ENCODE results near the gene TUT4. TPM values are rescaled to one million over a fixed set of nuclear protein-coding genes. Genes with fewer than 3 reads are reported as not detected.

TUT4 gene
- total RNA-seq, 1 donor from 2014 or later = 139 TPM

DNA sequence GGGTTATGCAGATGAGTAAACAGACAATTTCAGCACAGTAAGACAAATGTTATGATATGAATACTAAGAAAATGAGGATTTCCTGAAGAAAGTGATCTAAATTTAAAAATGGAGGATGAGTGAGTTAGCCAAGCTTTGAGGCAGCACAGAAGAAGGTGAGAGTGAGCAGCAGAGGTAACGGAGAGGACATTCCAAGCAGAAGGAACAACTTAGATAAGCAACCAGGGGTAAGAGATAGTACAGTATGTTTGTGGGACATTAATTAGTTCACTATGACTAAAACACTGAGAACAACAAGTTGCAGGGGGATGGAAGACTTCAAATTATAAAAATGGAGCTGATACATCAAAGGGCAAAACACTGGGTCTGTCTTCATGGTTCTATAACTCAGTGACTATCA lies 125.7 kb downstream of the TUT4 start:
- Histone ChIP-seq H3K4me2 (no peak overlapping the region), H3K9me3 (ENCODE audit: low read depth) (no peaks in the 10 kb centered on the region), H3K79me2 (ENCODE audit: low read depth) (no peaks in the 10 kb centered on the region), H3K4me3 (no peak overlapping the region), H3K27ac (peak overlapping the region; percentile 71), H4K20me1 (ENCODE audit: low read depth) (no peaks in the 10 kb centered on the region), H3K27me3 (no peaks in the 10 kb centered on the region), H3K9ac (no peak overlapping the region), H3F3A (ENCODE audit: low read depth) (peaks cover 20% of the 10 kb centered on the region), H3K4me1 (peaks cover 11% of the 10 kb centered on the region), H2AFZ (replicated peaks) (no peak overlapping the region), H3K36me3 (peaks cover 15% of the 10 kb centered on the region)
- Mint-ChIP-seq H3K36me3 (peaks cover 24% of the 10 kb centered on the region), H3K4me1 (peaks cover 5% of the 10 kb centered on the region), H3K9me3 (no peaks in the 10 kb centered on the region), H3K27me3 (ENCODE audit: insufficient read depth, low read depth) (no peaks in the 10 kb centered on the region), H3K4me3 (no peak overlapping the region), H3K27ac (no peak overlapping the region)
- TF ChIP-seq EZH2 (IDR thresholded peaks at IDR 0.05) = no peak
- TF ChIP-seq EZH2phosphoT487 (IDR thresholded peaks at IDR 0.05) = no peak
- TF ChIP-seq, protein P1, sequence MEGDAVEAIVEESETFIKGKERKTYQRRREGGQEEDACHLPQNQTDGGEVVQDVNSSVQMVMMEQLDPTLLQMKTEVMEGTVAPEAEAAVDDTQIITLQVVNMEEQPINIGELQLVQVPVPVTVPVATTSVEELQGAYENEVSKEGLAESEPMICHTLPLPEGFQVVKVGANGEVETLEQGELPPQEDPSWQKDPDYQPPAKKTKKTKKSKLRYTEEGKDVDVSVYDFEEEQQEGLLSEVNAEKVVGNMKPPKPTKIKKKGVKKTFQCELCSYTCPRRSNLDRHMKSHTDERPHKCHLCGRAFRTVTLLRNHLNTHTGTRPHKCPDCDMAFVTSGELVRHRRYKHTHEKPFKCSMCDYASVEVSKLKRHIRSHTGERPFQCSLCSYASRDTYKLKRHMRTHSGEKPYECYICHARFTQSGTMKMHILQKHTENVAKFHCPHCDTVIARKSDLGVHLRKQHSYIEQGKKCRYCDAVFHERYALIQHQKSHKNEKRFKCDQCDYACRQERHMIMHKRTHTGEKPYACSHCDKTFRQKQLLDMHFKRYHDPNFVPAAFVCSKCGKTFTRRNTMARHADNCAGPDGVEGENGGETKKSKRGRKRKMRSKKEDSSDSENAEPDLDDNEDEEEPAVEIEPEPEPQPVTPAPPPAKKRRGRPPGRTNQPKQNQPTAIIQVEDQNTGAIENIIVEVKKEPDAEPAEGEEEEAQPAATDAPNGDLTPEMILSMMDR (IDR thresholded peaks at IDR 0.05) = no peak
- DNase-seq (ENCODE audit: low spot score) = no peak

DNA sequence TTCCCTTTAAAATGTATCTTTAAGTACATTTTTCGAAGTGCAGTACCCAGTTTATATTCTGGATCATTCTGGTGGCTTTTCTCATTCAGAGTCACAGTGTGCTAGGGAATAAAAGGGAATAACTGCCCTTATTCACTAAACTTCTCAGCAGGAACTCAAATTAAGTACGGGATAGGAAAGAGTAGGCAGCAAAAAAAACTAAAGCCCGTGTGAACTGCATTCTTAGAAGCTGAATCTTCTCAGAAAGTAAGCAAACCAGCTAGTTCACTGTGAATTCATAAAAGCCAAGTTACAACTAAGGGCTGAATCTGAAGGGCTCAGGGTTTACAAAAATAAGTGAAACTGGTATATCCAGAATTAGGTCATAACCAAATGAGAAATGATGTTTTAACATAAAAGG lies 126.5 kb downstream of the TUT4 start:
- Histone ChIP-seq H3K27ac (peak overlapping the region; percentile 71), H3K4me1 (peaks cover 11% of the 10 kb centered on the region), H3K9me3 (ENCODE audit: low read depth) (no peaks in the 10 kb centered on the region), H2AFZ (replicated peaks) (no peak overlapping the region), H3K79me2 (ENCODE audit: low read depth) (no peaks in the 10 kb centered on the region), H4K20me1 (ENCODE audit: low read depth) (no peaks in the 10 kb centered on the region), H3K4me3 (no peak overlapping the region), H3K27me3 (no peaks in the 10 kb centered on the region), H3F3A (ENCODE audit: low read depth) (peaks cover 20% of the 10 kb centered on the region), H3K9ac (no peak overlapping the region), H3K36me3 (peaks cover 22% of the 10 kb centered on the region), H3K4me2 (no peak overlapping the region)
- Mint-ChIP-seq H3K4me1 (peaks cover 5% of the 10 kb centered on the region), H3K4me3 (no peak overlapping the region), H3K36me3 (peaks cover 22% of the 10 kb centered on the region), H3K27ac (no peak overlapping the region), H3K9me3 (no peaks in the 10 kb centered on the region), H3K27me3 (ENCODE audit: insufficient read depth, low read depth) (no peaks in the 10 kb centered on the region)
- TF ChIP-seq, protein P1 (IDR thresholded peaks at IDR 0.05) = no peak
- TF ChIP-seq EZH2 (IDR thresholded peaks at IDR 0.05) = no peak
- TF ChIP-seq EZH2phosphoT487 (IDR thresholded peaks at IDR 0.05) = no peak
- DNase-seq (ENCODE audit: low spot score) = no peak

DNA sequence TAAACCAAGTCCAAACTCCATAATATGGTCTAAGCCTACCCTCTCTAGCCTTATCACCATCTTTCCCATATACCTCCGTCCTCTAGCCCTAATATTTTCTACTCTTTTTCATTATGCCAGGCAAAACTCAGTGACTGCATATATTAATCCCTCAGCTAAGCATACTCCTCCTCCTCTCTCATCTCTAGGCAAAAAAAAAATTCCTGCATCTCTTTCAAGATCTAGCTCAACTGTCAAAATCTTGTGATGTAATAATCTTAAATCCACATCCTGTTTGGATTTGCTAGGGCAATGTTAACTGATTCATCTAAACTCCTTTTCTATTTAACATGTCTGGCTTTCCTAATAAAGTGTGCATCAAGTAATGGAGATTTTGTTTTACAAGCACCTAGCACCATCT lies 128.1 kb downstream of the TUT4 start:
- no peak for DNase-seq (ENCODE audit: low spot score)
- Histone ChIP-seq H3K79me2 (ENCODE audit: low read depth) (no peaks in the 10 kb centered on the region), H3K27me3 (no peaks in the 10 kb centered on the region), H3K9me3 (ENCODE audit: low read depth) (no peaks in the 10 kb centered on the region), H3K36me3 (peaks cover 26% of the 10 kb centered on the region), H3K4me2 (no peak overlapping the region), H3K9ac (no peak overlapping the region), H3F3A (ENCODE audit: low read depth) (peaks cover 25% of the 10 kb centered on the region), H2AFZ (replicated peaks) (no peak overlapping the region), H3K4me1 (peaks cover 11% of the 10 kb centered on the region), H4K20me1 (ENCODE audit: low read depth) (no peaks in the 10 kb centered on the region), H3K27ac (no peak overlapping the region), H3K4me3 (no peak overlapping the region)
- H3K9me3 Mint-ChIP-seq = no peaks in the 10 kb centered on the region
- H3K27me3 Mint-ChIP-seq (ENCODE audit: insufficient read depth, low read depth) = no peaks in the 10 kb centered on the region
- peaks cover 15% of the 10 kb centered on the region for H3K36me3 Mint-ChIP-seq
- TF ChIP-seq, protein P1 (IDR thresholded peaks at IDR 0.05) = no peak
- TF ChIP-seq EZH2 (IDR thresholded peaks at IDR 0.05) = no peak
- no peak for TF ChIP-seq EZH2phosphoT487 (IDR thresholded peaks at IDR 0.05)
- H3K27ac Mint-ChIP-seq = no peak overlapping the region
- H3K4me1 Mint-ChIP-seq = peaks cover 5% of the 10 kb centered on the region
- no peak overlapping the region for H3K4me3 Mint-ChIP-seq
